NCI-H2196 treated with DMSO at 0.1 percent for 48 hours (cell line): ENCODE data around the gene KRT86.
"Not testable (repeated sequence)": the region's sequence is repeated elsewhere in the genome, so short reads cannot be mapped to it uniquely, and the experiment has no call there.

Experiments
- DNase-seq: peaks from one replicate; lab custom pipeline; 2025; ENCODE audit not compliant: unreplicated experiment; lab: John Stamatoyannopoulos, UW

KRT86 gene

DNA sequence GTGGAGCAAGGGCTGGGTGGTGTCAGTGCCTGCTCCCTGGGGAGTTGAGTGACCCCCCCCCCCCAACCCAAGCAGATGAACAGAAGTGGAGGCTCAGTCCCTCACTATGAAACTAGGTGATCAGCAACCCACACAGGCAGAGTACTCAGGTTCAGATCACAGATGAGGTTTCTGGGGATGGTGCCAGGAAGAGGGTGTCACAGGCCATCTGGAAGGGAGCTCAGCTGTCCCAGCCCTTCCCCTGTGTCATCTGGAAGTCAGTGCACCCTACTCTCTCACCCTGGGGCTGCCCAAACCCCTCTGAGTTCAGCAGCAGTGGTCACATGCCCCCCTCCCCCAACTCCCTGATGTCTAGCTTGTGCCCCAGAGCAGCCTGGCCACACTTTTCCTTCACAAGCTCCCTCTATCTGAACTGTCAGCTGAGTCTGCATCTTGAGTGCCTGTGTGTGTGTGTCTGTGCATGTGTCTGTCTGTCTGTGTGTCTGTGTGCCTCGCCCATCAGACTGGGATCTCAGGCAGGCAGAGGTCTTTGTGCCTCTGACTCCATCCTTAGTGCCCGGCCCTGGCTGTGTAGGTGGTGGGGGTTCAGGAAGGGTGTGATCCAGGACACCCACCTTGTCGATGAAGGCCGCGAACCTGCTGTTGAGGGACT lies 16.2 kb downstream of the KRT86 start:
- not testable (repeated sequence) for DNase-seq

DNA sequence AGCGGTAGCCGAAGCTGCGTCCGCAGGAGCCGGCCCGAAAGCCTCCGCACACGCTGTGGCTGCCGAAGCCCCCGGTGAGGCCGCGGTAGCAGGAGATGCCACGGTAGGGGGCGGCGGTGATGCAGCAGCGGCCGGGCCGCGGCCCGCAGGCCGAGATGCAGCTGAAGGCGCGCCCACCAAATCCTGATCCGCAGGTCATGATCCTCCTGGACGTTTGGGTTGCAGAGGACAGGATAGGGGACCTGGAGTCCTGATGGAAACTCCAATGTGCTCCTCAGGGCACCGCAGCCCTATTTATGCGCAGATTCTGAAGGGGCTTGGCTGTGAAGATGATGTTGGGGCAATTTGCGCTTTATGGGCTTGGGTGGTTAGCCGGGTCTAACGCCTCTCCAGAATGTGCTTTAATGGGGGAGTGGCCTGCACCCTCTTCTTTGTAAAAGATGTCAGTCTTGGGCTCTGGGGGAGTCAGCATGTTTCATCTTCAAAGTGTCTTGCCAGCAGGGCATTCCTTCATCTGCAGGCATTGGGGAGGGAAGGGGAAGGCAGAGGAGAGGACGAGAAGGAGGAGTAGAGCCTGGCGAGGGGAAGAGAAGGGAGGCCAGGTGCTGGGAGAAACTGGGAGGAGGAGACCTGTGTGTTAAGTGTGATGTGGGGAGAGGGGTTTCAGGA lies 17.0 kb downstream of the KRT86 start, which contains the start of gene KRT81:
Gene KRT81, minus strand, starts transcription at position 268 of the 669 bp plus-strand sequence. Its CDS starts 69 bp downstream, at position 199.
- DNase-seq: no peak

DNA sequence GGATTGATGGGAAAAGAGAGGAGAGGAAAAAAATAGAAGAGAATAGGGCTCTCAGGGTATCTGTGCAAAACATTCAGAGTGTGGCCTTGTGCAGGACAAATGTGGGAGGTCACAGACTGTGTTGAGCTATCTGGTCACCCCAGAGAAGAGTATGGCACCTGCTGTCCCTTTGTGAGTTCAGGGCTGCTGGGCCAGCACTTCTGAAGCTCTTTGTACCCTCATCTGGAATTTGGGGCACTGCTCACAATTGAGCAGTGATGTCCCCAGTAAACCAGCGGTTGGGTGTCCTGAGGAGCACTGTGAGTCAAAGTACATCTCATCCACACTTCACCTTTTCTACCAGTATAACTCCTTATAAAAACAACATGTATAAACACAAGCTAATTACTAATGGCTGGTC lies 19.5 kb downstream of the KRT86 start:
- DNase-seq: no peak

DNA sequence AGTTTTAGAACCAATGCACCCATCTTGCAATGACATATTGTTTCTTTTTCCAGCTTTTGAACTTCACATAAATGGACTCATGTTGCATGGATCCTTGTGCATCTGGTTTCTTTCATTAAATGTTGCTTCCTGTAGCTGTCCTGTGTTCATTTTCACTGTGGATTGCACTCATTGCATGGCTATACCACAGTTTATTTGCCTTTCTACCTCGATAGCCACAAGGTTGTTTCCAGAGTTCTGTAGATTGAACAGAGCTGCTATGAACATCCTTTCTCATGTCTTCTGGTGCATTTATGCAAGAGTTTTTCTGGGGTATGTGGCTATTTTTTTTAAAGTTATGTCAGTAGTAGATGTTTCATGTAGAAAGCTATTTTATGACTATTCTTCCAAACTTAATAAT lies 20.4 kb downstream of the KRT86 start:
- no peak for DNase-seq

DNA sequence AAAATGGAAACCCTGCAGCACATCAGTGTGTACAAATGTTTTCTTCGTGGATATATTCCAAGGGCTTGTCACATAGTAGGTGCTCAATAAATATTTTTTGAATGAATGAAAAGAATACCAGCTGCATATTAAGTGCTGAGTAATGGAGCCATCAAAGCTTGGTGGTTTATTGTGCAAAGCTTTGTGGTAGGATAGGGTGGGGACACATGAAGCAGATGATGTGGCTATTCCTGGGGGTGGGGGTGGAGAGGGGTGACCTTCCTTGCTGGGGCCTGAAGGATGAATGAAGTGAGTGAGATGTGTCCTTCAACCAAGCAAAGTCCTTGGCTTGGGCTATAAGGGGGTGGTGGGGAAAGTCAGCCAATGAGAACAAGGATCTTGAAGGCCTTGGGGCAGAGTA lies 21.2 kb downstream of the KRT86 start:
- DNase-seq: no peak

DNA sequence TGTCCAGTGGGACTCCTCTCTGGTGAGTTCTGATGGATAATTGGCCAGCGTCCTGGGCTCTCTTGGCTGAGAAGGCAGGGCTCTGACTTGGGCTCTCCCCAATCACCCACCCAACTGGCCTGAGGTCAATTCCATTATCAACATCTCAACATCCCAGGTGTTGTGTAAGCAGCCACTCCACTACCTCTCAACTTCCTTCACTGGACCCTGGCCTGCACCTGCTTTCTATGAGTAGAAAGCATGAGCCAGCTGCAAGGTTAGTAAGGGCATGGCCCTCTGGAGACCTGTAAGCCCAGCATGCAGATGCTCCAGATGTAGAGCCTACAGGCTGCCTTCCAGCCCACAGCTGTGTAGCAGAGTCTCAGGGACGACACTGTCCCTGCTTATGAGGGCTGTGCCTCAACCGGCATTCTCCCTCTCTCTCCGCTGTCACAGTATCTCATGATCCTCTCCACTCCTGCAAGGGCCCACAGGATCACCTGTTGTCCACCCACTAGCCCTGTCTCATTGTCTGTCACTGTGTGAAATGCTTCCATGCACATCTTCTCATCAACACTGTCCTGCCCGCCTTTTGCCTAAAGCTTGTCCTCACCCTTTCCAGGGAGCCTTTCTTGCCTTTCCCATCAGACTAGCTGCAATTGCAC lies 22.2 kb downstream of the KRT86 start:
- peak; percentile 47 for DNase-seq

DNA sequence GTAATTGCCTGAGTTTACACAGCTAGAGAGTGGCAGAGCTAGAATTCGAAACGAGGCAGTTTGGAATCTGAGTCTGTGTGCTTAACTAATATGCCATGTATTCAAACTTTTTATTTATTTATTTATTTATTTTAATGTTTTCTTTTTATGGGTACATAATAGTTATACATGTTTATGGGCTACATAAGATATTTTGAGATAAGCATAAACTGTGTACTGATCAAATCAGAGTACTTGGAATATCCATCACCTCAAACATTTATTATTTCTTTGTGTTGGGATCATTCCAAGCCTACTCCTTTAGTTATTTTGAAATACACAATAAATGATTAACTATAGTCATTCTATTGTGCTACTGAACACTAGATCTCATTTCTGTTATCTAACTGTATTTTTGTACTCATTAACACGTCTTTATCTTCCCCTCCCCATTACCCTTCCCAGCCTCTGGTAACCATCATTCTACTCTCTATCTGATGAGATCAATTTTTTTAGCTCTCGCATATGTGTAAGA lies 24.3 kb downstream of the KRT86 start:
- DNase-seq: no peak

DNA sequence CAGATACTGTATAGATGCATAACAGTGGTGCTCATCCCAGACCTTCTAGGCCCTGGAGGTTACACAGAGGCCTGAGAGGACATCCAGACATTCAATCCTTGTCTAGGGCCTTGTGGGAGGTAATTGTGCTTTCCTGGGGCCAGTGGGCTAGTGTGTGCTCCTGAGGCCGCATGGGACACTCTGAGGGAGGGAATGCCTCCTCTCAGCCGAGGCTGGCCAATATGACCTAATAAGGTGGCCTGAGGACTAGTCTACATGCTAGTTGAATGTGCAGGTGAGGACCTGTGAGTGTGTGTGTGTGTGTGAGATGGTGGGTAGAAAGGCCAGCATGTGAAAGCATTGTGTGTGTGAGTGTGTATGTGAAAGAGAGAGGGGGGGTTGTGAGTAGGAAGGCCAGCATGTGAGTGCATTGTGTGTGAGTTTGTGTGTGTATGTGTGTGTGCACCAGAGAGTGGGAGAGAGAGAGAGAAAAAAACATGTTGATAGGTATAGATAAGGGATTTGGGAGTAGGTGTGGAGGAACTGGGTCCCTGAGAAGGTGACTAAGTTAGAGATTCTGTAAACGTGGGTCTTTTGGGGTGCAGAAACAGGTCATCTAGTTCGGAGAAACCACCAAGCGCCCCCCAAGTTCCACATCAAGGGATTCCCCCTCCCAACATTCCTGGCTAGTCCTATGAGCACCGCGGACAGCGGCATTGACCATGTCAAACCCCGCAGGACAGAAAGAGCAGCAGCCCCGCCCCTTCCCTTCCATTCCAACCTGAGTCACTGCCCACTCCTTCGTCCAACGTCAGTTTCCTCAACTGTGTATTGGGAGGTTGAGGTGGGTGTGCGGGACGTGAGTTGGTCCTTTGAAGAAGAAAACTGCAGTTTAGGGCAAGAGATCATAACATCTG lies 26.6 kb downstream of the KRT86 start:
- no peak for DNase-seq

DNA sequence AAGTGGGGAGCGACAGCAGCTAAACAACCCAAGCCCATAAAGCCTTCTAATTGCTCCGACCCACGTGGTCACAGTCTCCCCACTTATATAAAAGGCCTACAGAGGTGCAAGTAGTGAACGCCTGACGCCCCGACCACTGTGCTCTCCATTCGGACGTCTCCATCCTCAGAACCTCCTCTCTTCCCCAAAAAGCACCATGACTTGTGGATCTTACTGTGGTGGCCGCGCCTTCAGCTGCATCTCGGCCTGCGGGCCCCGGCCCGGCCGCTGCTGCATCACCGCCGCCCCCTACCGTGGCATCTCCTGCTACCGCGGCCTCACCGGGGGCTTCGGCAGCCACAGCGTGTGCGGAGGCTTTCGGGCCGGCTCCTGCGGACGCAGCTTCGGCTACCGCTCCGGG lies 27.3 kb downstream of the KRT86 start:
- DNase-seq: not testable (repeated sequence)

DNA sequence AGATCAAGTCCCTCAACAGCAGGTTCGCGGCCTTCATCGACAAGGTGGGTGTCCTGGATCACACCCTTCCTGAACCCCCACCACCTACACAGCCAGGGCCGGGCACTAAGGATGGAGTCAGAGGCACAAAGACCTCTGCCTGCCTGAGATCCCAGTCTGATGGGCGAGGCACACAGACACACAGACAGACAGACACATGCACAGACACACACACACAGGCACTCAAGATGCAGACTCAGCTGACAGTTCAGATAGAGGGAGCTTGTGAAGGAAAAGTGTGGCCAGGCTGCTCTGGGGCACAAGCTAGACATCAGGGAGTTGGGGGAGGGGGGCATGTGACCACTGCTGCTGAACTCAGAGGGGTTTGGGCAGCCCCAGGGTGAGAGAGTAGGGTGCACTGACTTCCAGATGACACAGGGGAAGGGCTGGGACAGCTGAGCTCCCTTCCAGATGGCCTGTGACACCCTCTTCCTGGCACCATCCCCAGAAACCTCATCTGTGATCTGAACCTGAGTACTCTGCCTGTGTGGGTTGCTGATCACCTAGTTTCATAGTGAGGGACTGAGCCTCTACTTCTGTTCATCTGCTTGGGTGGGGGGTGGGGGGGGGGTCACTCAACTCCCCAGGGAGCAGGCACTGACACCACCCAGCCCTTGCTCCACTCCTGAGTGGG lies 27.9 kb downstream of the KRT86 start:
- not testable (repeated sequence) for DNase-seq

DNA sequence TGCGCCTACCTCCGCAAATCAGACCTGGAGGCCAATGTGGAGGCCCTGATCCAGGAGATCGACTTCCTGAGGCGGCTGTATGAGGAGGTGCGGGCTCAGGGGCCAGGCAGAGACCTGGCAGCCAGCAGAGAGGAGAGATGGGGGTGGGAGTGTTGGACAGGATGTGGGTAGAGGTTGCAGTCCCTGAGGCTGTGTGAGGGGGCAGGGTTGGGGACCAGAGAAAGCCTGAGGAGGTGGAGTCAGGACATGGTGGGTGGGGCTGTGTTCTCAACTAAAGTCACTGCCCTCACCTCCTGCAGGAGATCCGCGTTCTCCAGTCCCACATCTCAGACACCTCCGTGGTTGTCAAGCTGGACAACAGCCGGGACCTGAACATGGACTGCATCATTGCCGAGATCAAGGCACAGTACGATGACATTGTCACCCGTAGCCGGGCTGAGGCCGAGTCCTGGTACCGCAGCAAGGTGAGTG lies 30.5 kb downstream of the KRT86 start:
- not testable (repeated sequence) for DNase-seq

DNA sequence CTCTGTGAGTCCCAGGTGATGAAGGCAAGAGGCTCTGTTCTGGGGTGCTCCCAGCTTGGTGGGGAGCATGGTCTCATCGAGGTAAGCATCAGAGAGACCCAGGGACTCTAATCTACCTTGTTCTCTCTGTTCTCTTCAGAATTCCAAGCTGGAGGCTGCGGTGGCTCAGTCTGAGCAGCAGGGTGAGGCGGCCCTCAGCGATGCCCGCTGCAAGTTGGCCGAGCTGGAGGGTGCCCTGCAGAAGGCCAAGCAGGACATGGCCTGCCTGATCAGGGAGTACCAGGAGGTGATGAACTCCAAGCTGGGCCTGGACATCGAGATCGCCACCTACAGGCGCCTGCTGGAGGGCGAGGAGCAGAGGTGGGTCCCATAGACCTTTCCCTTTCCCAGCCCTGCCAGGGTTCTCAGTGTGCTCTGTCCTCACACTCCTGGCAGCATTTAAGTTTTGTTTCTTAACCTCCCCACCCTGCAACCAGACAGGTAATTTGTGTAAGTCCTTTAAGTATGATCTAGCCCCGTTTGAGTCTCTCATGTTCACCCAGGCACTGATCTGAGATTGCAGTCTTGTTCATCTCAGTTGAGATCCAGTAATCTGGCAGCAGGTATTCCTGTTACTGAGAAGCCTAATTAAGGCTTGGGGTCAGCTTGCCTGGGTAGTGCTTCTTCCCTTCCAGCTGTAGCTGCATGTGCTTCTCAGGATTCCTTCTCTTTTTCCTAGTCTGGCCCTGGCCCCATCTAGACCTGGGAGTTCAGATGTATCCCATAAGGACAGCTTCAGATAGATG lies 31.7 kb downstream of the KRT86 start:
- no peak for DNase-seq

DNA sequence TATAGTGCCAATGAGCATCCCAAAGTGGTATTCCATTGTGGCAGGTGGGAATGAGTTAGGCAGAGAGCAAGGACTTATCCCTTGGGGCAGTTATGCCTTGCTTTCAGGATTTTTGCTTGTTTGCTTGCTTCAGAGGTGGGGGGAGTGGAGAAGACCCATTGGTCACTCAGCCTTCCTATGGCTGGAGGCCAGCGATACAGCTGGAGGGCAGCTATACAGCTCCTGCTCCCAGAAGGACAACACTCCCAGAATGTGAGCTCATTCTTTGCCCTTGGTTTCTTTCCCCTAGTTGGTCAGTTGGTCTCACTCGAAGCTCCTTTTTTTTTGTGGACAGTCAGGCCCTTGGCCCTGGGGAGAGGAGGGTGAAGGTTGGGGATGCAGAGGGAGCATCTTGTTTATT lies 32.3 kb downstream of the KRT86 start:
- DNase-seq: no peak

DNA sequence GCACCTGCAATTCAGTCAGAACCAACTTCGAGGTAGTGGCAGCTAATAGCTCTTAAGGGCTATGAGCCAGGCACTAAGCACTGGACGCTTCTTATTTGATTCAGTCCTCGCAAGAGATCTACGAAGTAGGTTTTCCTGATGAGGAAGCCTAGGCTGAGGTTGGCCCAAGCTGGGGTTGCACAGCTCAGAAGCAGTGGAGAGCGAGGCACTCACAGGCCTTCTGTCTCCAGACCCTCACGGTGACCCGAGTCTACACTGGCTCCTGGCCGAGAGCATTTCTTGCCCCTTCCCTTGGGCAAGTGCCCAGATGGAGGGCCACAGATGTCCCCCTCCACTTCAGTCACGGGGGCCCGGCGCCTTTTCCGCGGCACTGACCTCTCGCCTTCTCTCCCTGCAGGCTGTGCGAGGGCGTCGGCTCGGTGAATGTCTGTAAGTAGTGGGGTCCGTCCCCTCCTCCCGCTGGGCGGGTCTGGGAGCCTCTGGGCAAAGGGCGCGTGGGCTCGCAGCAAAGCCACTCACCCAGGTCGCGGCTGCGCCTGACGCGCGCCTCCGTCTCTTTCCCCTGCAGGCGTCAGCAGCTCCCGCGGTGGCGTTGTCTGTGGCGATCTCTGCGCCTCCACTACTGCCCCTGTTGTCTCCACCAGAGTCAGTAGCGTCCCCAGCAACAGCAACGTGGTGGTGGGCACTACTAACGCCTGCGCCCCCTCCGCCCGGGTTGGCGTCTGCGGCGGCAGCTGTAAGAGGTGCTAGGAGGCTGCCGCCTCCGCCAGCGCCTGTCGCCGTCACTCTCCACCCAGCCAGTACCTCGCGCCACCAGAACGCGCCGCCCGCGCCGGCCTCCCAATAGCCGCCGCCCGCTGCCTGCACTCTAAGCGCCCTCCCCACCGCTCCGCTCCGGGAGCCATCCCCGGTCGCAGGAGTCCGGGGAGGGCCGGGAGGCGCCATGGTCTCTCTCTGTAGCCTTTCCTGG lies 33.7 kb downstream of the KRT86 start:
- no peak for DNase-seq

DNA sequence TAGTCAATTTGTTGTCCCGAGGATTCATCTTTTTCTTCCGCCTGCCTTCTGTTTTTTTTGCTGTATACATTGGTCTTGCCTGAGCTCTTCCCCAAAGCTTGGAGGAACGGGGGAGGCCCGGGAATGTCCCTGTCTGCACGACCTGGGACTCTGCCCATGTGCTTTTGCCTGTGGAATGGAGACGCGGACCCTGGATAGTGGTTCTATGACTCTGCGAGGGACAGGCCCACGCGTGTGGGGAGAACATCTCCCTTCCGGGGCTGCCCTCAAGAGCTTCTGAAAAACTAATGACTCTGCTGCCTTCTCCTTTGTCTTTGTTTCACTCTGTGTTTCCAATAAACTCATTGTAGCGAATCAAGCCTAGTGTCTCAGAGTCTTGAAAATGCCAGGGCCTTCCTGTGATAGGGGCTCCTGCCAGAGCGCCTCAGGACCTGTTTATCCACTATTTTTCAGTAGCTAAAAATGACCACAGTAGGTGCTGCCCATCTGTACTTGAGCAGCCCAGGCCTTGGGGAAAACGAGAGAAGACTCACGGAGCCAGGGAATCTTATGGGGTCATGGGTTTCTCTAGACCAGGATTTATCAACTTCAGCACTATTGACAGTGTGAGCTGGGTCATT lies 34.5 kb downstream of the KRT86 start:
- no peak for DNase-seq

DNA sequence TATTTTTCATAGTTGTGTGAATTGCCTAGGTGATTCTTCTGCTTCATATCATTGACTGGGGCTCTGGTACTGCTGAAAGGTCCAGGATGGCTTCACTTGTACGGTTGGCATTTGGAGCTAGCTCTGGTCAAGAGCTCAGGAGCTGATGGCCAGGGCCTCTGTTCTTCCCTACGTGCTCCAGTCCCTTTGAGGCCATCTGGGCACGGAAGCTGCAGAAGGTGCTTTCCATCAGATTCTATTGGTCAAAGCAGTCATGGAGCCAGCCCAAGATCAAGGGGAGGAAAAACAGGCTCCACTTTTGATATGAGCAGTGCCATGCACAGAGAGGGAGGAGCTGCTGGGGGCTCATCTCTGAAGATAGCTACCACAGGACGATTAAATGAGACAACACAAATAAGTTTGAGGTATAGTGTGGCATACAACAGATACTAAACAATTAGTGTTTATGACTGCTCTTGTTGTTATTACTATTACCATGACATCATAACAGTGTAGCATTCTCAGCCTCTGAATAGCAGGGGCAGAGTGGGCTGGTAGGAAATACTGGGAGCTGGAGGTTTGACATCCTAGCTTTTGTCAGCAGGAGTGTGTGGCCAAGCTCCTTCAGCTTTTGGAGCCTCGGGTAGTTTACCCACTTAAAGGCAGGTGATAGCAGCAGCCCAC lies 36.3 kb downstream of the KRT86 start:
- no peak for DNase-seq

DNA sequence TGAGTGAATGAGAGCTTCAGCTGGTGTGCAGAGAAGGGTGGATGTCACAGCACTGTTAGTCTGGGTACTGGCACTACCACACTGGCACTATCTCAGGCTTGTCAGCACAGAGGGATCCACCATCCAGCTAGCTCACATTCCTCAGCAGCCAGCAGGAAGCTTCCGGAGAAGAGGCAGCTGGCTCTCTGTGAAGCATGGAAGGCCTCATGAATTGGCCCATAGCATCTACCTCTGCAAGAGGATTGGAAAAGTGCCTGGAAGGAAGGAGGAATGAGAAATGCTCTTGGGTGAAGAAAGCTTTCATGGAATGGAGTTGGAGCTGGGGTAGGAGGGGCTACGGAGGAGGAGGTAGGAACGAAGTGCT lies 36.8 kb downstream of the KRT86 start:
- DNase-seq: no peak

DNA sequence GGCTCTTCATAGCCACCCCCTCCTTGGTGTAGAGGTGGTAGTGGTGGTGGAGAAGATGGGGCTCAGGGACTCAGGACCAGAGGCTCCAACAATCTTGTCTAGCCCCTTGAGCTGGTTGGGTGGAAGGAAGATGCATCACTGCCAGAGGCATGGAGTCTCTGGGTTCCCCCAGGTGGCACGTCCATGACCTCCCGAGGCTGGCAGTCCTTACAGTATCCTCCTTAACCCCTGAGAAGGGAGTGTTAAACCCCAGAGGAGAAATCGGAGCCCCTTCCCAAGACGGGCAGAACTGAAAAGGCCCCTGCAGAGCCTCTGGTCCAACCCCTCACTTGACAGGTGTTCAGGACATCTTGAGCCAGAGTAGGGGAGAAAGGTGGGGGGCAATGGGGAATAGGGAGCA lies 37.6 kb downstream of the KRT86 start:
- DNase-seq: no peak
